Non-pigmented ciliary epithelial cell (primary cell): Measurements from ENCODE around the gene ANKRD44.
"Not testable (repeated sequence)": the region's sequence is repeated elsewhere in the genome, so short reads cannot be mapped to it uniquely, and the experiment has no call there.

Experiments used
- DNase-seq: peaks from one replicate; pipeline ENCODE4 v3.0.0-alpha.2; 2010; ENCODE audit warnings: low read depth

Gene ANKRD44

GRCh38 chr2:197287596-197287932, 23.0 kb downstream of the ANKRD44 start:
- DNase-seq, result not testable (repeated sequence)

GRCh38 chr2:197286805-197287595, 23.6 kb downstream of the ANKRD44 start:
- peak; percentile 83 for DNase-seq

GRCh38 chr2:197285361-197285760, 25.2 kb downstream of the ANKRD44 start:
- no peak for DNase-seq

- DNase-seq, result no peak
Measured at GRCh38 chr2:197284956-197285355, 25.6 kb downstream of the ANKRD44 start.

- DNase-seq, result no peak
Measured at GRCh38 chr2:197281421-197281820, 29.2 kb downstream of the ANKRD44 start.

- no peak for DNase-seq
Measured at GRCh38 chr2:197280015-197280702, 30.4 kb downstream of the ANKRD44 start.

- DNase-seq, result no peak
Measured at GRCh38 chr2:197278799-197279763, 31.5 kb downstream of the ANKRD44 start.

GRCh38 chr2:197277794-197278193, 32.8 kb downstream of the ANKRD44 start:
- DNase-seq, result no peak

- no peak for DNase-seq
Measured at GRCh38 chr2:197276156-197276555, 34.4 kb downstream of the ANKRD44 start.

- no peak for DNase-seq
Measured at GRCh38 chr2:197274937-197275336, 35.6 kb downstream of the ANKRD44 start.

- no peak for DNase-seq
Measured at GRCh38 chr2:197274349-197274748, 36.2 kb downstream of the ANKRD44 start.

GRCh38 chr2:197273485-197273884, 37.1 kb downstream of the ANKRD44 start:
- no peak for DNase-seq

GRCh38 chr2:197270601-197271000, 40.0 kb downstream of the ANKRD44 start:
- DNase-seq, result no peak

- no peak for DNase-seq
Measured at GRCh38 chr2:197269815-197270214, 40.8 kb downstream of the ANKRD44 start.

GRCh38 chr2:197268786-197269584, 41.6 kb downstream of the ANKRD44 start:
- no peak for DNase-seq

- DNase-seq, result no peak
Measured at GRCh38 chr2:197266477-197266876, 44.1 kb downstream of the ANKRD44 start.

- DNase-seq, result no peak
Measured at GRCh38 chr2:197265924-197266323, 44.7 kb downstream of the ANKRD44 start.

GRCh38 chr2:197265036-197265435, 45.5 kb downstream of the ANKRD44 start:
- DNase-seq, result no peak

- DNase-seq, result no peak
Measured at GRCh38 chr2:197264332-197264731, 46.2 kb downstream of the ANKRD44 start.

- no peak for DNase-seq
Measured at GRCh38 chr2:197263077-197263476, 47.5 kb downstream of the ANKRD44 start.

GRCh38 chr2:197261808-197262226, 48.8 kb downstream of the ANKRD44 start:
- no peak for DNase-seq
